Choroid plexus epithelial cell (primary cell): ENCODE data around the gene YIPF2.

Experiments
- DNase-seq: peaks from one replicate; pipeline ENCODE4 v3.0.0-alpha.2; 2010; ENCODE audit warnings: low read depth
- H3K4me3 ChIP-seq: 2 replicates; pipeline ENCODE4 v1.5.1; 2011; ENCODE audit warnings: low read depth, mild to moderate bottlenecking, control low read depth, low read length, moderate library complexity
- CTCF ChIP-seq: conservative IDR thresholded peaks from 2 replicates; pipeline ENCODE4 v1.5.1; 2011; ENCODE audit warnings: low read depth, mild to moderate bottlenecking, control low read depth, inconsistent platforms, low read length, moderate library complexity

Gene YIPF2

GRCh38 chr19:10928563-10929401, at the start of gene YIPF2, which contains the start of gene TIMM29:
Gene YIPF2 (minus strand): TSS chr19:10928639. CDS start chr19:10928410, 229 bp downstream.
Gene TIMM29 (plus strand): TSS chr19:10928811. CDS start chr19:10928823, 12 bp downstream.
- peak within 1 kb of the TSS; percentile 91 for H3K4me3 ChIP-seq
- TF ChIP-seq CTCF = no peak

DNA sequence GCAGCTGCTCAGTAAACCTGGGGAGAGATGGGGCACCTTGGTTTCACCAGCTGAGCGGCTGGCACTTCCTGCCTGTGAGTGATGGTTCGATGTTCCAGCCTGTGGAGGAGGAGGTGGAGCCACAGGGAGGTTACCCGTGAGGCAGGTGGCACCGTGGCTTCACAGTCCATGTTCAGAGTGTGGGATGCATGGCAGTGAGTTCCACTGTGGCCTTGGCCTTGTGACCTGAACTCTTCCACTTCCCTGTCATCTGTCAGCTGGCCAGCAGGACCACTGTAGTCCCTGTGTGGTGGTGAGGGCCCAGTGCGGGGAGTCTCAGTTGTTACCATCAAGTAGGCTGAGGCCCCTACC, 49.3 kb upstream of the YIPF2 start:
- H3K4me3 ChIP-seq = no peak overlapping the region
- no peak for DNase-seq
- no peak for TF ChIP-seq CTCF

More at GRCh38 chr19:10928563-10929401, at the start of gene YIPF2, which contains the start of gene TIMM29:
- peak; percentile 99 for DNase-seq

- H3K4me3 ChIP-seq = no peak overlapping the region
- no peak for DNase-seq
- TF ChIP-seq CTCF = no peak
Observed at GRCh38 chr19:10976131-10976892, 47.9 kb upstream of the YIPF2 start.

DNA sequence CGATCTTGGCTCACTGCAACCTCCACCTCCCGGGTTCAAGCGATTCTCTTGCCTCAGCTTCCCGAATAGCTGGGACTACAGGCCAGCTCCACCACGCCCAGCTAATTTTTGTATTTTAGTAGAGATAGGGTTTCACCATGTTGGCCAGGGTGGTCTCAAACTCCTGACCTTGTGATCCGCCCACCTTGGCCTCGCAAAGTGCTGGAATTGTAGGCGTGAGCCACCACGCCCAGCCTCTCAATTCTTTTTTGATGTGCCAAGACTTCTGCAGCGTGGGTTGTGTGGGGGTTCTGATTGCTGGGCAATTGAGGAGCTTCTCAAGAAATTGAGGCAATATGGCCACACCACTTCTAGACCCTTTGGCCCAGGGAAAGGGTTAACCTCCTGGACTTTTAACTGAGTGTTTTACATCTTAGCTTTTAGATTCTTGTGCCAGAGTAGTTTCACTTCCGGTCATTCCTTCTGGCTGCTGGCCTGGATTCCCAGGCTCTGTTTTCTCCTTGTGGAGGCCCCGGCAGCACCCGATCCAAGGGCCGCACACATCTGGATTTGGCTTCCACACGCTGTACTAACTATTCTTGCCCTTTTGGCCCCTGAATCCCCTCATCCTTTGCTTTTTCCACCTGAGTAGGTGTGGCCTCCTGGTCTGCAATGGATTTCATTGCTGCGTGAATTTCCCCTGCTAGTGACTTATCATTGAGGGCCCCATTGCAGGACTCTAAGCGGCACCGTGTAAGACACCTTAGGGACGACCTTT, 47.1 kb upstream of the YIPF2 start:
- TF ChIP-seq CTCF = no peak
- peak; percentile 66 for DNase-seq
- H3K4me3 ChIP-seq = no peak overlapping the region

DNA sequence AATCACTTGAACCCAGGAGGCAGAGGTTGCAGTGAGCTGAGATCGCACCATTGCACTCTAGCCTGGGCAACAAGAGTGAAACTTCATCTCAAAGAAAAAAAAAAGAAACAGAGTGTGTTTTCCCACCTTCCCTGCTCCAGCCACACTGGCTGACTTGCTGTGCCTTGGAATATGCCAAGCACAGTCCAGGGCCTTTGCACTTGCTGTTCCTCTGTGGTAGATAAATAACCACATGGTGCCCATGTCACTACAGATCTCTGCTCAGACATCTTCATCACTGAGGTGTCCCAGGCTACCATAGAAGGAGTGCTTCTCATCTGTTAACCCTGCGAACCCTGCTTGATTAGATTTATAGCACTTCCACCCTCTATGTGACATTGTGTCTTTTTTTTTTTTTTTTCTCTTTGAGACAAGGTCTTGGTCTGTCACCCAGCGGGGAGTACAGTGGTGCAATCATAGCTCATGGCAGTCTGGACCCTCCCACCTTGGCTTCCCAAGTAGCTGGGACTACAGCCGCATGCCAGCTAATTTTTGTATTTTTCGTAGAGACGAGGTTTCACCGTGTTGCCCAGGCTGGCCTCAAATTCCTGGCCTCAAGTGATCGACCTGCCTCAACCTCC, 42.8 kb upstream of the YIPF2 start:
- DNase-seq = no peak
- no peak for TF ChIP-seq CTCF
- no peak overlapping the region for H3K4me3 ChIP-seq

DNA sequence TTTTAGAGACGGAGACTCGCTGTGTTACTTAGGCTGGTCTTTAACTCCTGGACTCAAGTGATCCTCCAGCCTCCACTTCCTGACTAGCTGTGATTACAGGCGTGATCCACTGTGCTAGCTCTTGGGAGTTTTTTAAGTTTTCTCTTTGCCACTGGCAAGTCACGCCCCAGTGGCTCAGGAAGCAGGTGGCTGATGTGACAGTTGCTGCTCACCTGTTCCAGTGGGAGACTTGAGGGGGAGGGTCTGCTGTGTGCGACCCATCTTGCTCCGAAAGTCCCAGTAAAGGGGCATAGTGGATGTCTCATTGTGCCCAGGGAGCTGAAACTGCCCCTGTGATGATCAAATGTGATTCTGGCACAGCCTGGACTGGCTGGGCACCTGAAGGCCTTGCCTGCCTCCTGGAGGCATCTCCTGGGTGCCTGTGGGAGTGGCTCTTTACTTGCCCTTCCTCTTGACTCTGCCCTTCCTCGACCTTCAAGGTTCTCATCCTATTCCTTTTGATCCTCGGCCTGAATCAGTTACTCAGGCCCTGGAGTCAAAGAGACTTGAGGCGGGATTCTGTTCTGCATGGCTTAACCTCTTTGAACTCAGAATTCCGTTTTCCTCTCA, 40.2 kb upstream of the YIPF2 start:
- no peak overlapping the region for H3K4me3 ChIP-seq
- no peak for TF ChIP-seq CTCF
- DNase-seq = no peak
